GM19239 (cell line): Measurements from ENCODE around the gene CAMTA1.

Source experiments
- DNase-seq: peaks from one replicate; pipeline ENCODE4 v3.0.0; 2011; ENCODE audit warnings: low spot score; ENCODE audit not compliant: insufficient read length
- FAIRE-seq: peaks from 2 replicates; lab custom pipeline; 2011; peaks lifted over from hg19 to GRCh38; lab: Jason Lieb, UNC

The CAMTA1 gene

DNA sequence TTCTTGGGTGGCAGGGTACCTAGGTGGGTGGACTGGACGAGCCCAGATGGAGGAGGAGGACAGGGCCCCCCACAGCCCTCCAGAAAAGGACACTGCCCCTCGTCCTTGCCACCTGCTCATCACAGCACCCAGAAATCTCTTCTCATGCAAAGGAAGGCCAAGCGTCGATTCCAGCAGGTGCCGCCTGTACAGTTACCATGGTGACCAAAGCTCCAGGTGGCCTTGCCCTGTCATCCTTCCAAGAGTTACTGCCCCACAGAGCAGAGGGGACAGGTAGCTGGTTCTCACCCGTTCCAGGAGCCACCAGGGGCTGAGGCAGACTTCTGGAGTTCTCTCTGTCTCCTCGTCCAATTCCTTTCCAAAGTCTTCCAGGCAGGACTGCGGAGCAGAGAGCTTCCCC, 865.9 kb downstream of the CAMTA1 start:
- FAIRE-seq (no peak), DNase-seq (no peak)

DNA sequence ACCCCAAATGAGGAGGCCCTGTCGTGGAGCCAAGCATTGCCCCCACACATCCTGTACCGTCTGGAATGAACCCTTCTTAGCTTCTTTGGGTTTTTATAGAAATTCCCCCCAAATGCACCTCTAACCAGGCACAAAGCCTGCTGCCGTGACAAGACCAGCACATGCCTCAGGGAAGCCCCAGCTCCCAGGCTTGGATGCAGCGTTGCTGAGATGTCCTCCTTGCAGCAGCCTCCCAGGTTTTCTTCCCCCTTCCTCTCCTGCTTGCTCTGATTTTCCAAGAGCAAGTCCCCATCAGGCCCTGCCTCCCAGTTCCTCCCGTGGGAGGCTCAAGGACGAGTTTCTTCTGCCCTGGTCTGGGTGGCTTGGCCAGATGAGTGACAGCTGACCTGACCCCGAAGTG, 866.8 kb downstream of the CAMTA1 start:
- DNase-seq, result no peak
- no peak for FAIRE-seq

DNA sequence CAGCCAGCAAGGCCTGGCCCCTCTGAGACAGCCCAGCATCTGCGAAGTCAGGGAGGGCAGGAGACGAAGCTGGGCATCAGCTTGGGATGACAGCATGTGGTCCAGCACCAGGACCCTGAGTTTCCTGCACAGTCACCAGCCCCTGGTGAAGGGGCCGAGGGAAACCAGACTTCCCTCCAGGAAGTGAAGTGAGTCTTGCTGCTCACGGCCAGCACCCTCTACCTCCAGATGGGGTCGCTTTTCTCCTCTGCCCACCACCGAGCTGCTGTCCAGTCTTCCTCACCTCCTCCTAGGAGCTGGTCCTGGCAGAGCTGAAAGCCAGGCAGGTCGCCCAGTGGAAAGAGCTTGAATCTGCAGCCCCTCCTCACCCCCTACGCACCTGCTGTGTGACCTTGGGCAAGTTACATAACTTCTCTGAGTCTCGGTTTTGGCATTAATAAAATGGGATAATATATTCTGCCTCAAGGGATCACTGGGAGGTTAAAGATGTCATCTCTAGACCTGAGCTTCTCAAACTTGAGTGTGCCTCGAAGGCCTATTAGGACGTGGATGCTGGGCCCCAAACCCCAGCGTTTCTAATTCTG, 867.4 kb downstream of the CAMTA1 start:
- FAIRE-seq (no peak), DNase-seq (no peak)

DNA sequence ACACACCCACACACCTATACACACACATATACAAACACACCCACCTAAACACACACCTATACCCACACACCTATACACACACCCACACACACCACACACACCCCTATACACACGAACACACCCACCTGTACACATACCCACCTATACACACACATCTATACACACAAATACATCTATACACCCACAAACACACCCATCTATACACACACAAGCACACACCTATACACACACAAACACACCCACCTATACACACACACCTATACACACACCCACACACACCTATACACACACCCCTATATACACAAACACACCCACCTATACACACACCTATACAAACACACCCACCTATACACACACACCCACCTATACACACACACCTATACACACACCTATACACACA, 869.5 kb downstream of the CAMTA1 start:
- FAIRE-seq, result no peak
- DNase-seq, result no peak

DNA sequence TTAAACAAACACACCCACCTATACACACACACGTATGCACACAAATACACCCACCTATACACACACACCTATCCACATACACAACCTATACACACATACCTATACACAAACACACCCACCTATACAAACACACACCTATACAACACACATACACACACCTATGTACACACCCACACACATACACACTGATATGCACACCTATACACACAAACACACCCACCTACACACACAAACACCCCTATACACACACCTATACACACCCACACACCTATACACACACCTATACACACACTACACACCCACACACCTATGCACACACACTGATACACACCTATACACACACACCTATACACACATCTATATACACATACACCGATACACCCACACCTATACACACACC, 870.1 kb downstream of the CAMTA1 start:
- FAIRE-seq (no peak), DNase-seq (no peak)

DNA sequence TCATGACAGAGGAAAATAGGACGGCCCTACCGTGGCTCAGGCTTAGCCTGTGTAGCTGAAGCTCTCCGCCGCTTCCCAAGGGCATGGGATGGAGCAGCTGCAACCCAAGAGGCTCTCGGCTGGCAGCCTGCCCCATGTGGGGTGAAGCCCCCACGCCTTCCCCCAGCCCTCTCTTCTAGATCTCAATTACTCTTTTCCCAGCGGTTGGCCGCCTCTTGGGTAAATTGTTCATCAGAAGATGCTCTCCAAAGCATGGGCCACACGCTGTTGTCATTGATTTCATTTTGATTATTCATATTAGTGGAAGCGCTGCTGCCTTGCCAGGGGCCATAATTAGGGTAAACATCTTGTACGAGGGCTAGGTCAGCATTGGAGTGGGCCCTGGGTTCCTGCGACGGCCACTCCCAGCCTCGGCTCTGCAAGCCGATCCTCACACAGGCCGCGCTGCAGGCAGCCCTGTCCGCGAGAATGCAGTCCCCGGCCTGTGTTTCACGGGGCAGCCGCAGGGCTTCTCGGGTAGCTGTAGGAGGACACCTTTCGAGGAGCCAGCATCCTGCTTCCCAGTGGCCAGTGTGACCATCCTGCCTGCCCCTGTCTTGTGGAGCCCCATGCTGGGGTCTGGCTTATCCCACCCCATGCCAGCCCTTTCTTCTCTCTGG, 871.4 kb downstream of the CAMTA1 start:
- DNase-seq (no peak), FAIRE-seq (no peak)

DNA sequence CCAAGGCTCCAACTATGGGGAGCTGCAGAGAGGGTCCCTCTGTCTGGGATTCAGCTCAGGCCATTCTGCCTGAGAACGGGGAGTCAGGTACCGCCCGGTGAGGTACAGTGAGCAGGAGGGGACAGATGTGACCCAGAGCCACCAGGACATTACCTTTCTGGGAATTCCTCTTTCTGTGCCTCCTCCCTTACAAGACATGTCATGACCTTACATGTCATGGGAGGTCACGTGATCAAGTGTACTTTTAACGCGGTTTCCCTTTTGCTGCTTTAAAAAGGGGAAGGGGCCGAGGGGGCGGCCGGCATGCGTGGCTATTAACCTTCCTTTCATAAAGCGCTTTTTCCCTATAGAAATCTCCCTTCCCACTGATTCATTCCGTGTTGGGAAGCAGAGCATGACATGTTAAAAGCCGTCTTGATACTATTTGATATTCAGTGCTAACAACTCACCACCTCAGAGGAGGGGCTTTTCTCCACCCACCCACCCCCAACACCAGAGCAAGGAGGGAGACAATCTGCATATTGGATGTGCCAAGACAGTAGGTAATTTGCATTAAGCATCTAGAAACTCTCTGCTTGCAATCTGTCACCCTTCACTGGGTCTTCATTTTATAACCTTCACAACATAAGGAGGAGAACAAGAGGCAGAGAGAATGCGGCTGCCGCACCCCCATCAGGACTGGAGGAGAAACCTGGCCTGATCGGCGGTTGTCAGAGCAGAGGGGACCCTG, 872.2 kb downstream of the CAMTA1 start:
- FAIRE-seq, result no peak
- DNase-seq, result no peak

DNA sequence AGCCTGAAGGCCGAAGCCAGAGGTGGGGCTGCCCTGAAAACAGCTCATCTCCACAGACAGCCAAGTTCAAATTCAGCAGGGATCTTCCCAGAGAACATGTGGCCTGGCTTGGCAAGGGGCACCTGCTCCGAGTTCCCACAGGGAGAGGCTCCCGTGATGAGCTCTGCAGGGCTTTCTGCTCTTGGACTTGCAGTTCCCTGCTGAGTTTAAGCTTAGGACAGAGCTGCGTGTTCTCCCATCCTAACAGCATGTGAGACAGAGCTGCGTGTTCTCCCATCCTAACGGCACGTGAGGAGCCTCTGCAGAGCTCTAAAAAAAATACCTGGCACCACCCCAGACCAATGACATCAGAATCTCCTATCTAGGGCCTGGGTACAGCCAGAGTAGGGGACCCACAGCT, 872.8 kb downstream of the CAMTA1 start:
- FAIRE-seq (no peak), DNase-seq (no peak)

DNA sequence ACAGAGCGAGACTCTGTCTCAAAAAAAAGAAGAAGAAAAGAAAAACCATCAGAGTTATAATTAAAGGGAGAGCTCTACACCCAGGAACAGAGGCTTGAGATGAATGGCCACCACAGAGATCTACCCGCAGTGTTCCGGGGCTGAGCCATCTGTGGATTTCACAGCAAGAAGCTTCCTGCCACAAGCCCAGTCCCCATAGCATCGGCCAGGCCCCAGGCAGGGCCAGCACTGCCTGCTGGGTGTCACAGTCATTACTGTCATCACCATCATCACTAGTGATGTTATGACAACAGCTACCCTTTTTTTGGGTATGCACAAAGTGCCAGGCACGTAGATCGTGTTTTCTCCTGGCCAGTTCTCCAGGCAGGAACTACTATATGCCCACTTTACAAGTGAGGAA, 874.3 kb downstream of the CAMTA1 start:
- DNase-seq (no peak), FAIRE-seq (no peak)

DNA sequence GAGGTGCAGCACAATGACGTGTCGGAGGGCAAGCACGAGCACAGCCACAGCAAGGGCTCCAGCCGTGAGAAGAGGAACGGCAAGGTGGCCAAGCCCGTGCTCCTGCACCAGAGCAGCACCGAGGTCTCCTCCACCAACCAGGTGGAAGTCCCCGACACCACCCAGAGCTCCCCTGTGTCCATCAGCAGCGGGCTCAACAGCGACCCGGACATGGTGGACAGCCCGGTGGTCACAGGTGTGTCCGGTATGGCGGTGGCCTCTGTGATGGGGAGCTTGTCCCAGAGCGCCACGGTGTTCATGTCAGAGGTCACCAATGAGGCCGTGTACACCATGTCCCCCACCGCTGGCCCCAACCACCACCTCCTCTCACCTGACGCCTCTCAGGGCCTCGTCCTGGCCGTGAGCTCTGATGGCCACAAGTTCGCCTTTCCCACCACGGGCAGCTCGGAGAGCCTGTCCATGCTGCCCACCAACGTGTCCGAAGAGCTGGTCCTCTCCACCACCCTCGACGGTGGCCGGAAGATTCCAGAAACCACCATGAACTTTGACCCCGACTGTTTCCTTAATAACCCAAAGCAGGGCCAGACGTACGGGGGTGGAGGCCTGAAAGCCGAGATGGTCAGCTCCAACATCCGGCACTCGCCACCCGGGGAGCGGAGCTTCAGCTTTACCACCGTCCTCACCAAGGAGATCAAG, 878.3 kb downstream of the CAMTA1 start:
- FAIRE-seq (no peak), DNase-seq (no peak)

DNA sequence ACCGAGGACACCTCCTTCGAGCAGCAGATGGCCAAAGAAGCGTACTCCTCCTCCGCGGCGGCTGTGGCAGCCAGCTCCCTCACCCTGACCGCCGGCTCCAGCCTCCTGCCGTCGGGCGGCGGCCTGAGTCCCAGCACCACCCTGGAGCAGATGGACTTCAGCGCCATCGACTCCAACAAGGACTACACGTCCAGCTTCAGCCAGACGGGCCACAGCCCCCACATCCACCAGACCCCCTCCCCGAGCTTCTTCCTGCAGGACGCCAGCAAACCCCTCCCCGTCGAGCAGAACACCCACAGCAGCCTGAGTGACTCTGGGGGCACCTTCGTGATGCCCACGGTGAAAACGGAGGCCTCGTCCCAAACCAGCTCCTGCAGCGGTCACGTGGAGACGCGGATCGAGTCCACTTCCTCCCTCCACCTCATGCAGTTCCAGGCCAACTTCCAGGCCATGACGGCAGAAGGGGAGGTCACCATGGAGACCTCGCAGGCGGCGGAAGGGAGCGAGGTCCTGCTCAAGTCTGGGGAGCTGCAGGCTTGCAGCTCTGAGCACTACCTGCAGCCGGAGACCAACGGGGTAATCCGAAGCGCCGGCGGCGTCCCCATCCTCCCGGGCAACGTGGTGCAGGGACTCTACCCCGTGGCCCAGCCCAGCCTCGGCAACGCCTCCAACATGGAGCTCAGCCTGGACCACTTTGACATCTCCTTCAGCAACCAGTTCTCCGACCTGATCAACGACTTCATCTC, 879.1 kb downstream of the CAMTA1 start:
- no peak for FAIRE-seq
- DNase-seq, result no peak

DNA sequence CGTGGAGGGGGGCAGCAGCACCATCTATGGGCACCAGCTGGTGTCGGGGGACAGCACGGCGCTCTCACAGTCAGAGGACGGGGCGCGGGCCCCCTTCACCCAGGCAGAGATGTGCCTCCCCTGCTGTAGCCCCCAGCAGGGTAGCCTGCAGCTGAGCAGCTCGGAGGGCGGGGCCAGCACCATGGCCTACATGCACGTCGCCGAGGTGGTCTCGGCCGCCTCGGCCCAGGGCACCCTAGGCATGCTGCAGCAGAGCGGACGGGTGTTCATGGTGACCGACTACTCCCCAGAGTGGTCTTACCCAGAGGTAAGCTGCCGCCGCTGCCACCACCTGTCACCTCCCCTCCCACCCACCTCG, 879.6 kb downstream of the CAMTA1 start:
- no peak for DNase-seq
- FAIRE-seq, result no peak

DNA sequence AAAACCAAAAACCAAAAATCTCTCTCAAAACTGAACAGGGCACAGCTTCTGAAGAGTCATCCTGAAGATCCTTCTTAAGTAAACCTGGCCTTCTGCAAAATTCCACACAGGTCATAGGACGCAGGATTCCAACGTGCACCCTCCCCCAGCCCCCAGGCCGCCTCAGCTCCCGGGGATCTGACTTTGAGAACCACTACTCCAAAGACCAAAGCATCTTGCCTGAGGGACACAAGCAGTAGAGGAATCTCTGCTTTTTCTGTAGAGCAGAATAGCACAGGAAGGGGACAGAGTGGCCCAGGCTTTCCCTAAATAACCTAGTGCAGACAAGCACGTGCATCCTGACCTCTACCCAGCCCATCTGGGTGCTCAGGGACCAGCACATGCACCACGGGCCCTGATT, 881.0 kb downstream of the CAMTA1 start:
- FAIRE-seq (no peak), DNase-seq (no peak)

DNA sequence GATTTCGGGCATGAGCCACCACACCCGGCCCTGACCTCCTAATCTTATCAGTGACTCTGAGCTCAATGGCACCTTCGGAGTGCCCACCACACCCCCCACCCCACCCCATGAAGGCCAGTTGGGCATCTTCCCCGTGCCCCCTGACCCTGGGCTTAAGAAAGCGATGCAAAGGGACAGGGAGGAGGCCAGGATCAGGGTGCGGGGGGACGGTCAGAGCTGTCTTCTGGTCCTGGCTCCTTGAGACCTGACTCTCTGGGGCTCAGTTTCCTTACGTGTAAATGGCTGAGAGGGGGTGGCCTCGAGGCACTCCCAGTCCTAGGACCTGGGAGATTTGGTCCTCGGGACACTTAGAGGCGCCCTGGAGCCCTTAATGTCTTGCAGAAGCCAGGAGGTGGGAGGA, 881.9 kb downstream of the CAMTA1 start:
- FAIRE-seq (no peak), DNase-seq (no peak)

DNA sequence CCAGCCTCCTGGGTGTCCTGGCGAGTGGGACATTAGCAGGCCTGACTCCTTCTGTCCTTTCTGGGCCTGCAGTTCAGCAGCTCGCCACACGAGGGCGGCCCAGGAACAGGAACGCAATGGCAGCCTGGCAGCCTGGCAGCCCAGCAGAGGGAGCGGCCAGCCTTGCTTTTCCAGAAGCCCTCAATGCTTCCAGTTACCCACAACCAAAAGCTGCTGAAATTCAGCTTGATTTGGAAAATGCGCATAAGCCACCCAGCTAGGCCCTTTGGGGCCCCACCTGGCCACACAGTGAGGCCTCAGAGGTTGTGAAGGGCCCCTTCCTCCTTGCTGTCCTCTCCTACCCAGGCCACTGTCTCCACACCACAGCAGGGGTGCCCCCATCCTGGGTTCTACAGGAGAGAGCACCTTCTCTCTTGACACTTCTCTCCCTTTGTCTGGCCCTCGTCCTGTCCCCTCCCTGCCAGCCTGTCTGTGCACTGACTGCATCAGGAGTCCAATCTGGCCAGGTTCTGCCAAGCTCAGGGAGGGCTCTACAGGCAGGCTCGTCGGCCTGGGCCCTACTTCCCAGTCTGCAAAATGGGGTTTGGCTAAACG, 882.5 kb downstream of the CAMTA1 start:
- peak; percentile 39 for FAIRE-seq
- peak; percentile 90 for DNase-seq

DNA sequence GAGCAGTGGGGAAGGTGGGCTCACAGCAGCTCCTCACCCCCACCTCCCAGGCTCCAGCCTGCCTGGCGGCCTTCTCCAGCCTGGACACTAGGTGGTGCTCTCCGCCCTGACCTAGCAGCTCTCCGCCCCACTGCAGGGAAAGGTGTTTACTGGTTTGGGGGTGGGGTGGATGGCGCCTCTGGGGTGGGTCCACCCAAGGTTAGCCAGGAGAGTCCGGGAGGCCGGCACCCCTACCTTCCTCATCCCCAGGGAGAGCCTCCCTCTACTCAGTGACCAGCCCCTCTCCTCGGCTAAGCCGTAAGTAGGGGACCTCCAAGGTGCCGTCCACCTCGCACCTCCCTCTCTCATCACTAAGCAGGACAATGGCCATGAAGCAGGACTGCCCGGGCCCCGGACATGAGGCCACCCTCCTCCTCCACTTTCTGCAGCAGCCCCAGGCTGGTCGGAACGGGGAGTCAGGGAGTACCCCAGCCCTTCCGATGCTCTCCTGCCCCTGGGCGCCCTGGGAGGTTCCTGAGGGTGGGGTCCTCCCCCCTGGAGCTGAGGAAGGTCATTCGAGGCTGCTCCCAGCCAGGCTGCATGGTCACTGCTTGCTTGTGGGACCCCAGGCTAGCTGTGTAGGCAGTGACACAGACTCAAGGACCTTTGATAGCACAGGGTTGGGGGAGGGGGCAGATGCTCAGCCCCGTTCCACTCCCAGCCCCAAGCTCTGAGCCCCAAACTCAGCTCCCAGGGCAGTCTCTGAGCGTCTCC, 884.5 kb downstream of the CAMTA1 start:
- peak; percentile 64 for DNase-seq
- no peak for FAIRE-seq

DNA sequence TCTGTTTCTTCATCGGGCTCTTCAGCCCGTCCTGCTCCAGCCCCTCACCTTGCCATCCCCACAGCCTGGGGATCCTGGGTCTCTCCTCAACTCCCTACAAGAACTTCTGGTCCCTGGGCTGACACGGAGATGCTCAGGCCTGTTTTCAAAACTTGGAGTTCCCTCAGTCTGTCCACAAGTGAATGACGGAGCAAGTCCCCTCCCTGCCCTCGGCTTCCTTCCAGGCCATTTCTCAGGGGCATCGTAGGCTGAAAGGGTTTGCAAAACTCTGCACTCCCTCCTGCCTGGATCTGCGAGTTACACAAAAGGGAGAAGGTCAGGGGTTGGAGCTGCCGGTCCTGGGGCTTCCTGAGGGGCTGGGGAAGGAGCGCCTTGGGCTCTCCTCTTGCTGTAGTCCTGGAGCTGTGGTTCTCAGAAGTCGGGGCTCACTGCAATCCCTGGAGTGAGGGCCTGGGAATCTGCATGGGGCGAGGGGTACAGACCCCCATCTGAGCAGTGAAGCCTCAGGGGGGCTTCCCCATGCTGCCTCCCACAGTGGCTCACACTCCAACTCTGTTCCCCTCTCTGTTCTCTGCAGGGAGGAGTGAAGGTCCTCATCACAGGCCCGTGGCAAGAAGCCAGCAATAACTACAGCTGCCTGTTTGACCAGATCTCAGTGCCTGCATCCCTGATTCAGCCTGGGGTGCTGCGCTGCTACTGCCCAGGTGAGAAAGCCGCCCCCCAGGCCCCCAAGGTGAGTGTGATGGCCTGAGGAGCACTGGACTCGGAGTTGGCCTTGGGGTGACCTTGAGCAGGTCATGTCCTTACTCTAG, 885.3 kb downstream of the CAMTA1 start:
- DNase-seq (no peak), FAIRE-seq (no peak)

DNA sequence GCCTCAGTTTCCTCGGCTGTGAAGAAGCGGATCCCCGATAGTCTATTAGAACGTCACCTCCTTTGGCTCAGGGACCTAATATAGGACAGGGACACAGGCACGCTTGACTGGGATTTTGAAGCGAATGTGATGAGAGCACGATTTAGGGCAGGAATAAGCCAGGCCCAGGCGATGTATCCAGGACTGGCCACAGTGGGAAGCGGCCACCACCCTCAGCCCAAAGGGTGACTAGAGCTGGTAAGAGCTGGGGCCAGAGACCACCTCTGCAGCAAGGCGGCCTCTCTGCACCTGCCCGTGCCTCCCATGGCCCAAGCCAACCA, 885.9 kb downstream of the CAMTA1 start:
- DNase-seq, result no peak
- FAIRE-seq, result no peak

DNA sequence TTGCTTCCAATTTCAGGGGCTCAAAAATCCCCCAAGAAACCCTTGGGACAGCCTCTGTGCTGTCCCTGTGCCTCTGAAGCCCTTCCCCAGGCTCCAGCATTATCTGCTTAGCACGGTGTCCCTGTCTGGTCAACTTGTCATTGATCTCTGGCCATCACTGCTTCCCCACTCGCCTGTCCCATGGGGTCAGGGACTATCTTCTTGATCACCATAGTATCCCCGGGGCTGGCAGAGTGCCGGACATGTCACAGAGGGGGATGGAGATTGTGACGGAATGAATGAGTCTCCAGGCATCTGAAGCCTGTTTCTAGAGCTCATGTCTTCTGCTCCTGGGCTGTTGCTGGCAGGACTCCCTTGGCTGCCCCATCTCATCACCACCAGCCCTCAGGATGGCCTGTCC, 886.4 kb downstream of the CAMTA1 start:
- FAIRE-seq, result no peak
- no peak for DNase-seq
